Measurements from ENCODE around the gene CEP44.
"Not testable (repeated sequence)": the region's sequence is repeated elsewhere in the genome, so short reads cannot be mapped to it uniquely, and the experiment has no call there.

Gene CEP44

GRCh38 chr4:174279433-174280155 lies 4.1 kb upstream of the CEP44 start:
- DNase-seq = no peak

DNA sequence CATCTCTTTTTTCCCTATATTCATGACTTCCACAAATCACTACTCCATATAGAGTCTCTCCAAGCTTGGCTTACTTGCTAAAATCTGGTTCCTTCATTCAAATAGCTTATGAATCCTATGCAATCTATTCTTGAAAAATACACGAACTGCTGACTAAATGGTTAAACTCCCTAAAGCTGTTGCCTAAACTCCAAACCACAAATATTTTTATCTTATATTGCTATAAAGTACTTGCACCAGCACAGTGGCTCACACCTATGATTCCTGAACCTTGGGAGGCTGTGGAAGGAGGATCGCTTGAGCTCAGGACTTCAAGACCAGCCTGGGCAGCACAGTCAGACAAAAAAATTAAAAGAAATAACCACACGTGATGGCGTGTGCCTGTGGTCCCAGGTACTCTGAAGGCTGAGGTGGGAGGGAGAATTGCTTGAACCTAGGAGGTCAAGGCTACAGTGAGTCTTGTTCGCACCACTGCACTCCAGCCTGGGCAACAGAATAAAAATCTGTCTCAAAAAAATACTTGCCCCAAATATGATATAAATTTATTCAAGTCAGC lies 2.5 kb upstream of the CEP44 start:
- DNase-seq = no peak

DNA sequence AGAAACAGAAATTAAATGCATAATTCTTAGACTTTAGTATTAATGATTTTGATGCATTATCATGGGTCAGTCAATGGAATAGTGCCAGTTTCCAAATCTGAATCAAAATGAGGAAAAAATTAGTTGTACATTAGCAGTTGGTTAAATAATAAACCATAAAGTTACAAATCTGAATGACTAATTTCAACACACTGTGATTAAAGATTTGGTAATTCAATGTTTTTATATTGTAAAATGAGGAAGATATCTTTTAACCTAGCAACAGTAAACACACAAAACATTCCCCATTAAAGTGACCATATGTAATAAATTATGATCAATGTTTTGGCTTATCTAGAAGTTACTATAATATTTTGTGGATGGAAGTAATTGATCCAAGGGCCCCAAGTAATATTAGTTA lies 1.8 kb upstream of the CEP44 start:
- no peak for DNase-seq

DNA sequence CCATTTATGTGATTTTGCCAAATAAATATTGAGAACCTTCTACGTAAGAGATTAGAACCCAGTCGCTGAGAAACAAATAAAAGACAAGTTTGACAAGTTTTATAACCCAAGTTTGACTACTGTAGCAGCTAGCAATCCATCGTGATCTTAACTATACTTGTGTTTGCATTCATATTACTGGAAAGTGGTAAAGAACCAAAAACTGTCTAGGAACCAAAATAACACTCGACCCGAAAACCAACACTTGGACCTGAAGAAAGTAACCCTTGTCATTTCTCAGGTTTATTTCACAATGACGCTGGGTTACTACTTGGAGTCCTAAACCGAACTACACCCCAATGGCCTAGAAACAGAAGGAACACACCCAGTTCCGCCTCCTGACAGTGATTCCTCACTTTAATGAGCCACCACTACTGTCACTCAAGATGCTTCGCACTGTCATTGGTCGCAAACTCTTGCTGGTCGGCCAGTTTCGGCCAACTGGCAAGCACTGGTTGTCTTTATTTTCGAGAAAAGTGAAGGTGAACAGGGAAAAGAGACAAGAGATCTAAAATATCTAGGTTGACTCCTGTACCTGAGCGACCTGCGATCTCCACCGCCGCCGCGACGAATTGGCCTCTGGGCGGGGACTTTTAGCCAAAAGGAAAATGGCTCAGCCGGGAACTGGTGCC lies 740 bp upstream of the CEP44 start:
- peak; percentile 51 to 68 for DNase-seq

DNA sequence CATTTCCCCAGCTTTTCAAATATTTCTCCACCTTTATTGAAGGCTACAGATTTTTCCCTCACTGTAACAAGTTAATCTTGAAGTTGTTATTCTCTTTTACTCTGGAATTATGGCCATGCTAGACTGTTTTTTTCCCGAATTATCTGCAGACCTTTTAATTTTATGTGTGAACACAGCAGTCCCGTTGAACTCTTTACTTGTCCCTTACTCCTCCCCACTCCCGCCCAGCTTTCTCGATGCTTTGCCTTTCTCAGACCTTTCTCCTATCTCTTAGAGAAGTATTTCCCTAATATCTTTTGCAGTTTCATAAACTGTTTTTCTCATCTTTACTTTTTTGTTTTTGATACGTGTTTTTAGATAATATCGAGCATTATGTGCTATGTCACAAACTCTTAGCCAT lies 776 bp downstream of the CEP44 start:
- no peak for DNase-seq

- peak in 1 of 2 experiments; percentile 21 for DNase-seq
Observed at GRCh38 chr4:174286870-174287269, 3.2 kb downstream of the CEP44 start.

- no peak for DNase-seq
Observed at GRCh38 chr4:174292473-174292872, 8.8 kb downstream of the CEP44 start.

- not testable (repeated sequence) for DNase-seq
Observed at GRCh38 chr4:174294641-174295040, 10.9 kb downstream of the CEP44 start.

DNA sequence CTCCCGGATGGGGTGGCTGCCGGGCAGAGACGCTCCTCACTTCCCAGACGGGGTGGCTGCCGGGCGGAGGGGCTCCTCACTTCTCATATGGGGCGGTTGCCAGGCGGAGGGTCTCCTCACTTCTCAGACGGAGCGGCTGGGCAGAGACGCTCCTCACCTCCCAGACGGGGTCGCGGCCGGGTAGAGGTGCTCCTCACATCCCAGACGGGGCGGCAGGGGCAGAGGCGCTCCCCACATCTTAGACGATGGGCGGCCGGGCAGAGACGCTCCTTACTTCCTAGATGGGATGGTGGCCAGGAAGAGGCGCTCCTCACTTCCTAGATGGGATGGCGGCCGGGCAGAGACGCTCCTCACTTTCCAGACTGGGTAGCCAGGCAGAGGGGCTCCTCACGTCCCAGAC lies 11.4 kb downstream of the CEP44 start:
- DNase-seq = not testable (repeated sequence)

DNA sequence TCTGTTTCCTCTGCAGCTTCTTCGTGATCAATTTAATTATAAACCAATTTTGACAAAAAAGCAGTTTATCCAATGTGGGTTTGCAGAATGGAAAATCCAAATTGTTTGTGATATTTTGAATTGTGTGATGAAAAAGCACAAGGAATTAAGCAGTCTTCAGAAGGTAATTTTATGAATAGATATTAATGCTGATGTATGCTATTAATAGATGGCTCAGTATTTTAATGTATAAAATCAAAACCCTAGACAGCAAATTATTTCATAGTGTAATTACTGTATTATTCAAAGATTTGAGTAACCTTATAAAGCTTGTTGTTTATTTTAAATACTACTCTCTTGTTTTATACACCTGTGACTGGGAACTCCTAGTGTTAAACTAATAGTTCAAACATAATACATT lies 20.0 kb downstream of the CEP44 start:
- no peak for DNase-seq

GRCh38 chr4:174304664-174305063 lies 21.0 kb downstream of the CEP44 start:
- DNase-seq = no peak

DNA sequence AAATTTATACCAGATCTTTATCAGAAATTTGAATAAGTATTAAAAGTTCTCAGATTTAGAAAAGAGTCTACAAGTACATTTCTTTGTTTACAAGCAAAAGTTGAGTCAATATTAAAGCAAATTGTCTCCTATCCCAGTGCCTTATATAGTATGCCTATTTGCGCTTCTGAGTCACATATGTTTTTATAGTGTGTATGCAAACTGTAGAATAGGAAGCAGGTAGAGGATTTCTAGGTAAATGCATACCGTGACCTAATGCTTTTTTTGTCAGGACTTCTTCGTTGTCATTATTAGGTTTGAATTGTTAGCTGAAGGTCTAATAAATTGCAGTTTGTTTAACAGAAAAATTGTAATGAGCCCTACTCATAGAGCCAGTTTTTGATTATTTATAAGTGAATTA lies 22.2 kb downstream of the CEP44 start:
- DNase-seq = no peak

DNA sequence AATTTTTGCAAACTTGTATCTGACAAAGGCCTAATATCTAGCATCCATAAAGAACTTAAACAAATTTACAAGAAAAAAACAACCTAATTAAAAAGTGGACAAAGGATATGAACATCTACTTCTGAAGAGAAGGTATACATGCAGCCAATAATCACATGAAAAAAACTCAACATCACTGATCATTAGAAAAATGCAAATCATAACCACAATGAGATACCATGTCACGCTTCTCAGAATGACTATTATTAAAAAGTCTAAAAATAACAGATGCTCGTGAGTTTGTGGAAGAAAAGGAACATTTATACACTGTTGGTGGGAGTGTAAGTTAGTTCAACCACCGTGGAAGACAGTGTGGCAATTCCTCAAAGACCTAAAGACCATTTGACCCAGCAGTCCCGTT lies 24.0 kb downstream of the CEP44 start:
- DNase-seq = no peak

GRCh38 chr4:174312993-174313392 lies 29.3 kb downstream of the CEP44 start:
- DNase-seq = no peak

DNA sequence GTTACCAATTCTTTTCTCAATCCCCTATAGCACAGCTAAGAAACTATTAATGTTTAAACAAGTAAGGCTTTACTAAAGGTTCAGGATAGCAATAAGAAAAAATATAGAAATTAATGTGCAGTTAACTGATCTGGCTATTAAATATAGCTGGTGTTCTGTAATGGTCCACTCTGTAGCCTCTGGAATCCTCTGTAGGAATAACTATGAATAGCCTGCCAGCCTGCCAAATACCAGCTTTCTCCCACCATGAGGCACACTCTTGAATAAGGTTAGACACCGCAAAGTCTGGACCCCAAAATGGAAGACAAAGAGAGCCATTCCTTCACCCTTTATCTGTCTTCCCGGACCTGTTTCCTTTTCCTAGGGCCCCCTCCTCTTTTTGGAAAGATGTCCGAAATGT lies 30.6 kb downstream of the CEP44 start:
- DNase-seq = no peak

- peak in 1 of 2 experiments; percentile 70 for DNase-seq
Observed at GRCh38 chr4:174314770-174315169, 31.1 kb downstream of the CEP44 start.

DNA sequence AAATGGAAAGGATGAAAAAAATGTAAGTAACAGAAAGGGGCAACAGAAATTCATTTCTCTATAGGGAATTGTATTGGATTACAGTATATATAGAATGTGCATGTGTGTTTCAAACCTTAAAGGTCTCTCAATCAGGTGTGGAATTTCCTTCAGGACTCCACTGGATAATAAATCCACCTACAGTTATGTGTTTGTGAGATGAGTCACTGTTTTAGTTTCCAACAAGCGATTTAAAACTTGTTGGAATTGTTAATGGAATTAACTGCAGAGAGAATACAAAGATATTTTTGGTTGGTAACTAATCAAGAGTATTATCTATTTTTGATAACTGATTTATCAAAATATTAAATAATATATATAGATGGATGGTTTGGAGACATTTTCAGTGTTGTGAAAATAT lies 32.8 kb downstream of the CEP44 start:
- no peak for DNase-seq

GRCh38 chr4:174316954-174317353 lies 33.2 kb downstream of the CEP44 start:
- DNase-seq = no peak

GRCh38 chr4:174317531-174317930 lies 33.8 kb downstream of the CEP44 start:
- DNase-seq = peak in 1 of 2 experiments; percentile 10

DNA sequence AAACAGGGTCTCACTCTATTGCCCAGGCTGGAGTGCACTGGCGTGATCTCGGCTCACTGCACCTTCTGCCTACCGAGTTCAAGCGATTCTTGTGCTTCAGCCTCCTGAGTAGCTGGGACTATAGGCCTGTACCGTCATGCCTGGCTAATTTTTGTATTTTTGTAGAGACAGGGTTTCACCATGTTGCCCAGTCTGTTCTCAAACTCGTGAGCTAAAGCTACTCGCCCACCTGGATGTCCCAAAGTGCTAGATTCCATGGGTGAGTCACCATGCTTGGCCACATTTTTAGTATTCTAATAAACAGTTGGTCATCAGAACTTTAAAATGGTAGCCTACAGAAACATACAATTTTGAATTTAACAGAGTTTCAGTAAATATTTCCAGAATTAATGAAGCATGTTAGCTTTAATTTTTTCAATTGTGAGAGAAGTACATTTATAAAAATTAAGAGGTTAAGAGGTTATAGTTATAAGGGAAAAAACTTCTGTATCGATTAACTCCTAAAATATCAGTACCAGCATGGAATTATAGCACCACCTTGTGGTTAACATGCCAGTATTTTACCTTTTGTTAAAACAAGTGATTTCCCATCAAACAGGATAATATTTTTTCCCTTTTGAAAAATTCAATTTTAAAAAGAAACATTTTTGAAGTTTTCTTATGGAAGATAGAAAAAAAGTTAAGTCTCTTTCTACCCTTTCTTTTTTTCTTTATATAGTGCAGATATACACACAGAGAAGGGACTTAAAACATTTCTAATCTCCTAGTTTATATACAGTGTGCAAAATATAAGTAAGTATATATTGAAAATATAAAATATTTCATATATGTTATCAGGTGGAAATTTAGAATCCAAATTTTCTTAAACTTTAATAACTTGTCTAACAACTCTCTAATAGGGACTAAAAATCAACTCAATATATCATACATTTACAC lies 35.4 kb downstream of the CEP44 start:
- DNase-seq = peak in 1 of 2 experiments; percentile 17

- DNase-seq = no peak
Observed at GRCh38 chr4:174320494-174321199, 36.9 kb downstream of the CEP44 start.

GRCh38 chr4:174324236-174324635 lies 40.5 kb downstream of the CEP44 start:
- no peak for DNase-seq
